CD4-positive, alpha-beta T cell treated with Interleukin-21 for 1 hour (primary cell): ENCODE data around the gene TCHHL1.

ENCODE experiments used
- DNase-seq: peaks from one replicate; pipeline ENCODE4 v3.0.0-alpha.2; 2020

Gene TCHHL1

GRCh38 chr1:152036267-152037216, 52.3 kb downstream of the TCHHL1 start, which contains the start of gene S100A11:
Gene S100A11 (minus strand): TSS chr1:152037004. CDS start chr1:152036915, 89 bp downstream.
- DNase-seq = peak; percentile 73

GRCh38 chr1:152035539-152036266, 53.2 kb downstream of the TCHHL1 start:
- DNase-seq = peak; percentile 33

- peak; percentile 79 for DNase-seq
These were observed 54.0 kb downstream of the TCHHL1 start for GRCh38 chr1:152034654-152035538.

- no peak for DNase-seq
These were observed 54.6 kb downstream of the TCHHL1 start for GRCh38 chr1:152034324-152034653.
